Kidney (tissue), 14 donors: ENCODE measurements around the gene DHRS13. TPM values are rescaled to one million over a fixed set of nuclear protein-coding genes. Genes with fewer than 3 reads are reported as not detected.
A peak's percentile ranks its signal among the peaks of the same experiment; 100 is the strongest.

ENCODE experiments used
- DNase-seq, 5 donors: peaks; one replicate each; pipeline ENCODE4 v3.0.0-alpha.2; 2013 to 2020
- FAIRE-seq: peaks from 2 replicates; lab custom pipeline; 2012; peaks lifted over from hg19 to GRCh38; lab: Jason Lieb, UNC
- H3K27ac ChIP-seq, 2 donors: one replicate each; pipeline ENCODE4 v1.7.0; 2013; ENCODE audit warnings: low read depth in 2 of 2, low read length in 2 of 2, inconsistent platforms in 1 of 2
- H3K27me3 ChIP-seq: one replicate; pipeline ENCODE4 v1.7.1; 2013; ENCODE audit warnings: low read length, inconsistent platforms; ENCODE audit not compliant: control insufficient read depth, insufficient read depth
- H3K36me3 ChIP-seq, 3 donors: one replicate each; pipeline versions ENCODE4 v1.7.0 to v1.7.1; 2013; ENCODE audit warnings: low read length in 3 of 3, control low read depth in 1 of 3, inconsistent platforms in 1 of 3; ENCODE audit not compliant: insufficient read depth in 3 of 3, control insufficient read depth in 2 of 3
- H3K4me1 ChIP-seq, 3 donors: one replicate each; pipeline versions ENCODE4 v1.7.0 to v1.7.1; 2013; ENCODE audit warnings: low read length in 3 of 3, inconsistent platforms in 1 of 3, low read depth in 1 of 3; ENCODE audit not compliant: control insufficient read depth in 2 of 3, insufficient read depth in 2 of 3
- H3K4me3 ChIP-seq, 3 donors: one replicate each; pipeline versions ENCODE4 v1.7.0 to v1.8.1; 2013; ENCODE audit warnings: low read length in 3 of 3, control low read depth in 1 of 3, inconsistent platforms in 1 of 3
- H3K9ac ChIP-seq, 3 donors: one replicate each; pipeline versions ENCODE4 v1.7.0 to v1.7.1; 2013; ENCODE audit warnings: low read length in 3 of 3, control low read depth in 1 of 3, inconsistent platforms in 1 of 3
- H3K9me3 ChIP-seq, 3 donors: one replicate each; pipeline versions ENCODE4 v1.7.0 to v1.7.1; 2013; ENCODE audit warnings: low read length in 3 of 3, control low read depth in 1 of 3, inconsistent platforms in 1 of 3; ENCODE audit not compliant: control insufficient read depth in 2 of 3, insufficient read depth in 1 of 3
- intact Hi-C: fragments of 100-400 bp; cut with DNase I; formaldehyde crosslinking; loops from one replicate; pipeline ENCODE4 v1.11.1; 2022
- polyA plus RNA-seq: library from polyadenylated mRNA; stranded (reverse); fragments of 350-450 nt; fragmentation: Illumina TruSeq; extraction: RNeasy Lipid Tissue Mini Kit (QIAGEN cat#74804); gene quantifications from one replicate; pipeline ENCODE4 v1.2.3, GENCODE V29; 2014; ENCODE audit warnings: low read depth, low replicate concordance; ENCODE audit not compliant: insufficient read depth
- total RNA-seq: library from RNA; stranded (reverse); fragmentation: NEBNext Ultra II Directional; extraction: Animal tissue kit (Norgen Biotek cat#: 25700); gene quantifications from one replicate; pipeline ENCODE4 v1.2.1, GENCODE V29; 2021
- TF ChIP-seq, protein P1 (sequence below): IDR thresholded peaks from 3 replicates; pipeline ENCODE4 v1.5.1; 2012; ENCODE audit warnings: mild to moderate bottlenecking, moderate library complexity, borderline replicate concordance; ENCODE audit not compliant: insufficient read depth; ENCODE audit errors: extremely low read depth
- donor health status: control.
- donor health status: control.
- donor health status: control.
- donor health status: control.
- donor health status: control.
- donor health status: DM: yes; HTN: yes; CAD: no.
- donor health status: Normal renal cell carcinoma (clear cell type).

Gene DHRS13
- total and polyA plus RNA-seq, 2 donors from 2014 or later = 21.6 to 29.5 TPM

GRCh38 chr17:28891201-28891600 lies 11.7 kb downstream of the DHRS13 start:
- FAIRE-seq (no peak), DNase-seq (peak in 2 of 5 donors; percentile 37 to 40)
- Histone ChIP-seq H3K4me3 (no peak overlapping the region), H3K27me3 (no peaks in the 10 kb centered on the region), H3K27ac (peak overlapping the region in 1 of 2 donors; percentile 71), H3K4me1 (peaks cover 0 to 28% (median 24%) of the 10 kb centered on the region in 3 donors), H3K9me3 (no peaks in the 10 kb centered on the region), H3K9ac (no peak overlapping the region), H3K36me3 (no peaks in the 10 kb centered on the region)
- intact Hi-C loops = no loop called here
- TF ChIP-seq, protein P1, sequence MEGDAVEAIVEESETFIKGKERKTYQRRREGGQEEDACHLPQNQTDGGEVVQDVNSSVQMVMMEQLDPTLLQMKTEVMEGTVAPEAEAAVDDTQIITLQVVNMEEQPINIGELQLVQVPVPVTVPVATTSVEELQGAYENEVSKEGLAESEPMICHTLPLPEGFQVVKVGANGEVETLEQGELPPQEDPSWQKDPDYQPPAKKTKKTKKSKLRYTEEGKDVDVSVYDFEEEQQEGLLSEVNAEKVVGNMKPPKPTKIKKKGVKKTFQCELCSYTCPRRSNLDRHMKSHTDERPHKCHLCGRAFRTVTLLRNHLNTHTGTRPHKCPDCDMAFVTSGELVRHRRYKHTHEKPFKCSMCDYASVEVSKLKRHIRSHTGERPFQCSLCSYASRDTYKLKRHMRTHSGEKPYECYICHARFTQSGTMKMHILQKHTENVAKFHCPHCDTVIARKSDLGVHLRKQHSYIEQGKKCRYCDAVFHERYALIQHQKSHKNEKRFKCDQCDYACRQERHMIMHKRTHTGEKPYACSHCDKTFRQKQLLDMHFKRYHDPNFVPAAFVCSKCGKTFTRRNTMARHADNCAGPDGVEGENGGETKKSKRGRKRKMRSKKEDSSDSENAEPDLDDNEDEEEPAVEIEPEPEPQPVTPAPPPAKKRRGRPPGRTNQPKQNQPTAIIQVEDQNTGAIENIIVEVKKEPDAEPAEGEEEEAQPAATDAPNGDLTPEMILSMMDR = no peak

DNA sequence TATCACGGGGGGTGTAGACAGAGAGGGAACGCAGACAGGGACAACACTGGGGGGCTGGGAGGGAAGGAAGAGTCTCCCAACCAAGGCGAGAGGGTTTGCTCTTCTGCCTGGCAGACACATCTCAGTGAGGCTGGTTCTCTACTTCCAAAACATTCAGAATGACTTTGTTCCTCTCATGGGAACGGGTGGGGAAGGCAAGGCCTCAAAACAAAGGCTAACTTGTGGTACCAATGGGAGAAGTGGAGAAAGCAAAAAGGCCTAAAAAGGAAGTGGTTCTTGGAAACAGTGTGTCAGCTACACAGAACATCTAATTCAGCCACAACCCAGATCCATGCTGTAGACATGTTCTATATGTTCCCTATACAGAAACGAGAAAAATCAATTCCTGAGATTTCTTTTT lies 12.9 kb downstream of the DHRS13 start:
- FAIRE-seq (no peak), DNase-seq (no peak)
- TF ChIP-seq, protein P1 = no peak
- no peak overlapping the region for H3K27ac ChIP-seq
- no peak overlapping the region for H3K9ac ChIP-seq
- H3K9me3 ChIP-seq = no peaks in the 10 kb centered on the region
- H3K4me3 ChIP-seq = no peak overlapping the region
- peaks cover 0 to 23% (median 19%) of the 10 kb centered on the region in 3 donors for H3K4me1 ChIP-seq
- intact Hi-C loops = no loop called here
- peaks cover 0 to 8% (median 0%) of the 10 kb centered on the region in 3 donors for H3K36me3 ChIP-seq
- no peaks in the 10 kb centered on the region for H3K27me3 ChIP-seq

DNA sequence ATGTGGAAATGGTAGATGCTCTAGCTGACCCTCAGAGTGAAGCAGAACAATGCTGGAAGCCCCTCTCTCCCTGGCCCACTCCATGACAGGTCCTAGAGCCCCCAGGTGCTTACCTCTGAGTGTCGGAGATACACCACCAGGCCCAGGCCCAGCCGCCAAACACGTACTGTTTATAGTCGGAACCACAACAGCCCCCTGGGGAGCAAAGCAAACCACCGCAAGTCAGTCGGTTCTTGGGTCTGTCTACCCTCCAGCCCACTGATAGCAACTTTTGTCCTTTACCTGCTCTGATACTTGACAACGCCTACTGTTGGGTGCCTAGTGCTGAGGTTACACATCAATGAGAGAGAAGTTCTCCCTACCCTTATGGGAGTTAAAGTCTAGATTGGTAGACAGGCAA lies 14.0 kb downstream of the DHRS13 start:
- intact Hi-C loops = no loop called here
- TF ChIP-seq, protein P1 = no peak

More for the DNA sequence above, 14.0 kb downstream of the DHRS13 start:
- DNase-seq = no peak
- no peak overlapping the region for H3K4me3 ChIP-seq
- H3K9me3 ChIP-seq = no peaks in the 10 kb centered on the region
- H3K4me1 ChIP-seq = peaks cover 0 to 23% (median 19%) of the 10 kb centered on the region in 3 donors
- H3K9ac ChIP-seq = no peak overlapping the region
- H3K36me3 ChIP-seq = peaks cover 0 to 16% (median 7%) of the 10 kb centered on the region in 3 donors
- FAIRE-seq = no peak
- H3K27ac ChIP-seq = no peak overlapping the region
- no peaks in the 10 kb centered on the region for H3K27me3 ChIP-seq
